Inferior parietal cortex (tissue), 1 donor: ENCODE data around the gene REXO4.
"Not testable (repeated sequence)": the region's sequence is repeated elsewhere in the genome, so short reads cannot be mapped to it uniquely, and the experiment has no call there.

Source experiments
- DNase-seq: peaks from one replicate; pipeline ENCODE4 v3.0.0-alpha.2; 2016; ENCODE audit errors: extremely low spot score

REXO4 gene

DNA sequence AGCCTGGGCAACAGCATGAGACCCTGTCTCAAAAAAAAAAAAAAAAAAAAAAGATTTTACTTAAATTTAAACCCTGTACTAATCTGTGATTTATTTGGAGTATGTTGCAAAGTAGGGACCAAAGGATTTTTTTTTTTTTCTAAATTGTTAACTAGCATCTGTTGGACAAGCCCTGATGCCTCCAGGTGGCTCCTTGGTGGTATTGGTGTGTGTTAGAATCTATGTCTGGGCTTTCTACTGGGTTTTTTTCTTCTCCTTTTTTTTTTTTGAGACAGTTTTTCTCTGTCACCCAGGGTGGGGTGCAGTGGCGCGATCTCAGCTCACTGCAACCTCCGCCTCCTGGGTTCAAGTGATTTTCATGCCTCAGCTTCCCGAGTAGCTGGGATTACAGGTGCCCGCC lies 34.1 kb upstream of the REXO4 start:
- DNase-seq, result not testable (repeated sequence)

DNA sequence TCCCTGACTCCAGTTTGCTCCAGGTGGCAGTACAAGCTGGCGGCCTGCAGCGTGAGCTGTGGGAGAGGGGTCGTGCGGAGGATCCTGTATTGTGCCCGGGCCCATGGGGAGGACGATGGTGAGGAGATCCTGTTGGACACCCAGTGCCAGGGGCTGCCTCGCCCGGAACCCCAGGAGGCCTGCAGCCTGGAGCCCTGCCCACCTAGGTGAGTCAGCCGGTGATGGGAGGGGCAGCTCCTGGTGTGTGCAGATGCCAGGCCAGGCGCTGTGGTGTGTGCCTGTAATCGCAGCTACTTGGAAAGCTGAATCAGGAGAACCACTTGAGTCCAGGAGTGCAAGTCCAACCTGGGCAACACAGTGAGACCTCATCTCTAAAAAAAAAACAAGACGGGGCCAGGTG lies 31.9 kb upstream of the REXO4 start:
- DNase-seq, result no peak

DNA sequence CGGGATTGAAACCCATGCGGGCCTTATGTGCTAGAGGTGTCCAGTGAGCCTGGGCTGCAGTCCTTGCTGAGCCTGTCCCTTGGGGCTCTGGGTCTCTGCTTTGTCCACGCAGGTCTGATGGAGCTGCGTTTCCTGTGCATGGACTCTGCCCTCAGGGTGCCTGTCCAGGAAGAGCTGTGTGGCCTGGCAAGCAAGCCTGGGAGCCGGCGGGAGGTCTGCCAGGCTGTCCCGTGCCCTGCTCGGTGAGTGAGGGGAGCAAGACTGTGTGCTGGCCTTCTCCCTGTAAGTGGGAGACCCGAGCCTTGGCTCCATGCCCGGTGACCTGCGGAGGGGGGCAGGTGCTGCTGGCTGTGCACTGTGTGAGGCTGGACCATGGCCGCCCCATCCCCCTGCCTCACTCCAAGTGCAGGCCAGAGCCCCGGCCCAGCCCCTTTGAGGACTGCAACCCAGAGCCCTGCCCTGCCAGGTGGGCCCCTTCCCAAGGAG lies 30.7 kb upstream of the REXO4 start:
- no peak for DNase-seq

DNA sequence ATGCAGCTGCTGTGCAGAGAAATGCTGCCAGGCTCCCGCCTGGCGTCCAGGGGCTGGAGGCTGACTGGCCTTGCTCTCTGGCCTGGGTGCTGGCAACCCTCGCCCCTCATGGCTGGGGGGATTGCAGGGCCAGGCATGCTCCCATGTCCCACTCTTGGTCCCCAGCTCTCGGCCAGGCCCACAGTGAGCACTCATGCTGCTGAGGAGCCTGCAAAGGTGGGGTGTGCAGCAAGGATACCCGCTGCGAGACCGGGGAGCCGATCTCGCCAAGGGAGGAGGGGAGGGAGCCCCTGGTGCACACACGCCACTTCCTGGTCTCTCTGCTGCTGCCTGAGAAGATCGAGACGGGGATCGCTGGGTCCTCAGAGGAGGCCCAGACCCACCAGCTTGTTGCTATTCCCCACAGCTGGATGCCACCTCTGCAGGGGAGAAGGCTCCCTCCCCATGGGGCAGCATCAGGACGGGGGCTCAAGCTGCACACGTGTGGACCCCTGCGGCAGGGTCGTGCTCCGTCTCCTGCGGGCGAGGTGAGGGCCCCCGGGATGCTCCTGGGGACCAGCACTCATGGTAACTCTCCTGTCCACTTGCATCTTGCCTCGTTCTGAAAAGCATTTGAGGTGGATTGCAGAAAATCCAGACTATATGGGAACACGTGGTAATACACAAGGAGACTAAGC lies 27.6 kb upstream of the REXO4 start:
- no peak for DNase-seq

DNA sequence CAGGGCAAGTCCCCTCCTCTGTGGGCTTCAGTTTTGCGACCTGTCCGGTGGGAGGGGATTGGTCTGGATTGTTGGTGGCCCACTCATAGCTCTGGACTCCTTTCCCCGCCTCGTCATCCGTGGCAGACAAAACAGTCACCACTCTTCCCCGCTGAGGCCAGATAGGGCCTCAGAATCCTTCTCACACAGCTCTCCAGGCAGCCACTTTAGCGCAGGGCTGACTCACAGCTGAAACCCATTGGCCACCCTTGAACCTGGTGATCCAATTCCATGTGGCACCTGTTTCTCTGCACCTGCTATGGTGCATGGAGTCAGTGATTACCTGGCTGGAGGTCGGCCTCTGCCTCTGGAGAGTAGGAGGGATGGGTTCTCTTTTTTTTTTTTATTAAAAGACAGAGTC lies 26.2 kb upstream of the REXO4 start:
- DNase-seq, result no peak

DNA sequence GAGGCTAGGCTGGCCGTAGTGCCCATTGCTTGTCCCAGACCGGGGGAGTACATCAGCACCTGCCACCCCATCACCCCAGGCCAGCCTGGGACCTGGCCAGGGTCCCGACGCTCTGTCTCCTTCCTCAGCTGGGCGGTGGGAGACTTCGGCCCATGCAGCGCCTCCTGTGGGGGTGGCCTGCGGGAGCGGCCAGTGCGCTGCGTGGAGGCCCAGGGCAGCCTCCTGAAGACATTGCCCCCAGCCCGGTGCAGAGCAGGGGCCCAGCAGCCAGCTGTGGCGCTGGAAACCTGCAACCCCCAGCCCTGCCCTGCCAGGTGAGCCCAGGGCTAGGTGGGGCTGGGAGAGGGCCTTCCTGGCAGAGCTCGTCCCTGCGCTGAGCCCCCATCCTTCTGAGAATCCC lies 25.4 kb upstream of the REXO4 start:
- DNase-seq, result no peak

DNA sequence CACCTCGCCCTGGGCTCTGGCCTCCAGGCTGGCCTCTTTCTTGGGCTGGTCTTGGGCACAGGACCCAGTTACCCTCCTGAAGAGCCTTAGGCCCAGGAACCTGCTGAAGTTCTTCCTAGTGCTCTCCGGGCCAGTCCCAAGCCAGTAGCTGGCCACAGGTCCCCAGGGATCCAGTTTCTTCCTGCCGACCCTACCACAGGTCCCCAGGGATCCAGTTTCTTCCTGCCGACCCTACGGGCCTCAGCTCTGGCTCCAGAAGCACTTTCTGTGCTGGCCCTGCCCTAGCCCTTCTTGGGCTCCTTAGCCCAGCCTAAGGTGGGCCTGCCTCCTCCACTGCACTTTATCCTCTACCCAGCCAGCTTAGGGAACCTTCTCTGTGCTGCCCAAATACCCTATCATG lies 23.8 kb upstream of the REXO4 start:
- DNase-seq, result no peak

DNA sequence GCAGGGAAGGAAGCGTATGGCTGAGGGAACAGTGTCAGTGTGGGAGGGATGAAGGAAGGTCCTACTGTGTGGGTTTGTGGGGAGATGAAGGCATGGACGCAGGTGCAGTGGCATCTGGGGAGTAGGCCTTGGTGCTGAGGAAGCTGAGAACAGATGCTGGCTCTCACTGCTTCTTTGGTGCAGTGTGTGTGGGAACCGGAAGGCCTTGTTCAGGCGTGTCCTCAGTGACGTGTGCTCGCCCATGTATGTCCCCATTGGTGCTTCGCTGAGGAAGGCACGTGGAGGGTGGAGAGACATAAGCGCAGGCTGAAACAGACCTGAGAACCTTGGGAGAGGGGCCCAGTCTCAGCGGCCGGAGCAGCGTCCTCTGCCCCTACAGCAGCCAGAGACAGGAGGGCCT lies 23.1 kb upstream of the REXO4 start:
- DNase-seq, result no peak

DNA sequence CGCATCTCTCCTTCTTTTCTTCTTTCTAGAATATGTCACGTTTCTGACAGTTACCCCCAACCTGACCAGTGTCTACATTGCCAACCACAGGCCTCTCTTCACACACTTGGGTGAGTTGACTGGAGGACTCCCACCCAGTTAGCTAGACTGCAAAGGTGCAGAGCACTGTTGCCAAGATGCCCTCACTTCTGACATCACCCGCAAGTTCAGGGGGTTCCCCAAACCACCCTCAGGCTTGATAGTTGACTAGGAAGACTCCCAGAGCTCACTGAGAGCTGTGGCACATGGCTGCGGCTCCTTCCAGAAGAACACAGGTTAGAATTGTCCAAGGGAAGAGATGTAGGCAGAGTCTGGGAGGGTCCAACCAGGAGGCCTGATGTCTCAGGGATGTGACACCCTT lies 21.5 kb upstream of the REXO4 start:
- no peak for DNase-seq

DNA sequence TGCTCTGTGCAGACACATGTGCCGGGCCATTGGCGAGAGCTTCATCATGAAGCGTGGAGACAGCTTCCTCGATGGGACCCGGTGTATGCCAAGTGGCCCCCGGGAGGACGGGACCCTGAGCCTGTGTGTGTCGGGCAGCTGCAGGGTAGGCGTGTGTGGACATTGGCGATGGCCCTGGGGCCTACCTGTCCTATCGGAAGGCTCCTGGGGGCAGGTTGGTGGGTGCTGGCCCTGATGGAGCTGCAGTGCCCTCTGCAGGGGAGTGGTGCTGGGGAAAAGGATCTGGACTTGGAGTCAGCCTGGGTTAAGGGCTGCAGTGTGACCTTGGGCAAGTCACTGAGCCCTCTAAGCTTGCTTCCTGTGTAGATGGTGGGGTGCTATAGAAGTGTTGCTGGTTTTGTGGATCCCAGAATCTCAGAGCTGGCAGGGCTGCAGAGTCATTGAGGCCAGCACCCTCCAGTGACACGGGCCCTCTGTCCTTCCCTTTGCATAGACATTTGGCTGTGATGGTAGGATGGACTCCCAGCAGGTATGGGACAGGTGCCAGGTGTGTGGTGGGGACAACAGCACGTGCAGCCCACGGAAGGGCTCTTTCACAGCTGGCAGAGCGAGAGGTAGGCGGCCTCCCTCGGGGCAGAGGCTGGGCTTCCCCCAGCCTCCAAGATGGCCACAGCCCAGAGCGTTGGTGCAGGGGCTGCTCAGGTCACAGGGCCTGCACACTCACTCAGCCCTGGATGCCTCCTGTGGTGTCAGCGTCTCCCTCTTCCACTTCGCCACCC lies 20.1 kb upstream of the REXO4 start:
- DNase-seq, result no peak

DNA sequence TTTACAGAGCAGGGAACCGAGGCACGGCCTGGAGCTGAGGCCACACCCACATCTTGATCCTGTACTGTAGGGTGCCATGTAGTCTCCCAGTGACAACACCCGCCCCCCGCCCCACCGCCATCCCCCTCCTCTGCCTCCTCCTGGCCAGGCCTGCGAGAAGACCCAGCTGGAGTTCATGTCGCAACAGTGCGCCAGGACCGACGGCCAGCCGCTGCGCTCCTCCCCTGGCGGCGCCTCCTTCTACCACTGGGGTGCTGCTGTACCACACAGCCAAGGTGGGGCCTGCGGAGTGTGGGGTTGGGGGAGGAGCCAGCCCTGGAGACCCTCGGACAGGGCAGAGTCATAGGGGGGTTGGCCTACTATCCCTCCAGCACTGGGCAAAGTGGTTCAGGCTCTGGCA lies 18.9 kb upstream of the REXO4 start:
- DNase-seq, result no peak

DNA sequence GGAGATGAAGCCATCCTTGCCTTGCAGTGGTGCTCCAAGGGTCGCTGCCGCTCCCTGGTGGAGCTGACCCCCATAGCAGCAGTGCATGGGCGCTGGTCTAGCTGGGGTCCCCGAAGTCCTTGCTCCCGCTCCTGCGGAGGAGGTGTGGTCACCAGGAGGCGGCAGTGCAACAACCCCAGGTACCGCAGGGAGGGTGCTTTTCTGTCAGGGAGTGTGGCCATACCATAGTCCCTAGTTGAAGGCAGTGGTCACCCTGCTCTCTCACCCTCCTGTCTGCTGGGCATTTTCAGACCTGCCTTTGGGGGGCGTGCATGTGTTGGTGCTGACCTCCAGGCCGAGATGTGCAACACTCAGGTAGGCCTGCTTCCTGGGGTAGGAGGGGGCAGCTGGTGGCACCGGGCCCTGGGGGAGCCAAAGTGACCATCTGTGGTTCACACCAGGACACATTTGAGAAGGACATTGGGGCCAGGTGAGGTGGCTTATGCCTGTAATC lies 15.6 kb upstream of the REXO4 start:
- no peak for DNase-seq

DNA sequence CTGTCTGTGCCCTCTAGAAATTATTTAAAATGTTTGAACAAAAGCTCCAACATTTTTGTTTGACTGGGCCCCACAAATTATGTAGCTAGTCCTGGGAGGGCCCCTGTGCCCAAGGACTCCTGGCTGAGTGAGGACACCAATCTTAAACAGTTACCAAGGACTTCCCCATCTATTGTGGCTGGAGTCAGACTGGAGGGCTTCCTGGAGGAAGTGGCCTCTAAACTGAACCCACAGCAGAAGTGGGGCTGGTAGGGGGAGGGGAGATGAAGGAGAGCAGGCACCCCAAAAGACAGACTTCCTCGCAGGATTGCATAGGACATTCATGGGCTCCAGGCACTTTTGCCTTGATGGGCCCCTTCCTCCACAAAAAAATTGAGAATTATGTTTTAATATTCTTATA lies 12.4 kb upstream of the REXO4 start:
- no peak for DNase-seq

DNA sequence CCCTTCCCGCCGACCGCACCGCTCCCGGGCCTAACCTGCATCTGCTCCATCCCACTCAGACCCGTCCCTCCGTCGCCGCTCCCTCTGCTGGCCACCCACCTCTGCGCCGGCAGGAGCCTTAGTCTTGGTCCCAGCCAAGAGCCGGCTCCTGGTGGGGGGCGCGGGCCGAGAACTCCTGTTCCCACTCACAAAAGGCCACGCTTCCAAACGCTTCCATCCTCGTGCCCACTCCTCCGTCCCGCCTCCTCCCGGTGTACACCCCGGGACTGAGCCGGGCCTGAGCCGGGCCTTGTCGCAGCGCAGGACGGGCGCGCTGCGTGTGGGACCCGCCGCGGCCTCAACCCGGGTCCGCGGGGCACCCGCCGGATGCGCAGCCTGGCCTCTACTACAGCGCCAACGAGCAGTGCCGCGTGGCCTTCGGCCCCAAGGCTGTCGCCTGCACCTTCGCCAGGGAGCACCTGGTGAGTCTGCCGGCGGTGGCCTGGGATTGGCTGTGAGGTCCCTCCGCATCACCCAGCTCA lies 11.9 kb upstream of the REXO4 start:
- no peak for DNase-seq

DNA sequence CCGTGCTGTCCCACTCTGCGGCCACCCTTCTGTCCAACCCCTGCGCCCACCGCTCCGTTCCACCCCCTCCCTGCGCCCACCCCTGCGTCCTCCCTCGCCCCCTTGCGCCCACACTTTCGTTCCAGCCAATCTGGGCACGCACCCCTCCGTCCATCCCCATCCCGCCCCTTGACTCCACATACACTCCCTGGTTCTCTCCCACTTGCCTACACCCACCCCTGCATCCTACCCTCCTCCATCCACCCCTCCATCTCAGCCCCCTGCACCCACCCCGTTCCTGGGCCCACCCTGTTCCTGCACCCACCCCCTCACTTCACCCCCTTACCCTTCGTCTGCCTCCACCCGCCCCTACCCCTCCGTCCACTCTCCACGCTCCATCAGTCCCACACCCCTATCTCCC lies 11.4 kb upstream of the REXO4 start:
- no peak for DNase-seq

DNA sequence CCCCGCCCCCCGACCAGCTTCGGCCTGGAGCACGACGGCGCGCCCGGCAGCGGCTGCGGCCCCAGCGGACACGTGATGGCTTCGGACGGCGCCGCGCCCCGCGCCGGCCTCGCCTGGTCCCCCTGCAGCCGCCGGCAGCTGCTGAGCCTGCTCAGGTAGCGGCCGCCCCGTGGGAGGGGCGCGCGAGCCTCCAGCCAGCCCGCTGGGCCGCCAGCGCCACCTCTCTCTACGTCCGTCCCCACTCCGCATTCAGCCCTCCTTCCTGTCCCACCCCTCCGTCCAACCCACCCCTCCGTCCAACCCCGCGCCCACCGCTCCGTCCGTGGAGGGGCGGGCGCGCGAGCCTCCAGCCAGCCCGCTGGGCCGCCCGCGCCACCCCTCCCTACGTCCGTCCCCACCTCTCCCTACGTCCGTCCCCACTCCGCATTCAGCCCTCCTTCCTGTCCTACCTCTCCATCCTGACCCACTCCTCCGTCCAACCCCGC lies 10.8 kb upstream of the REXO4 start:
- no peak for DNase-seq

DNA sequence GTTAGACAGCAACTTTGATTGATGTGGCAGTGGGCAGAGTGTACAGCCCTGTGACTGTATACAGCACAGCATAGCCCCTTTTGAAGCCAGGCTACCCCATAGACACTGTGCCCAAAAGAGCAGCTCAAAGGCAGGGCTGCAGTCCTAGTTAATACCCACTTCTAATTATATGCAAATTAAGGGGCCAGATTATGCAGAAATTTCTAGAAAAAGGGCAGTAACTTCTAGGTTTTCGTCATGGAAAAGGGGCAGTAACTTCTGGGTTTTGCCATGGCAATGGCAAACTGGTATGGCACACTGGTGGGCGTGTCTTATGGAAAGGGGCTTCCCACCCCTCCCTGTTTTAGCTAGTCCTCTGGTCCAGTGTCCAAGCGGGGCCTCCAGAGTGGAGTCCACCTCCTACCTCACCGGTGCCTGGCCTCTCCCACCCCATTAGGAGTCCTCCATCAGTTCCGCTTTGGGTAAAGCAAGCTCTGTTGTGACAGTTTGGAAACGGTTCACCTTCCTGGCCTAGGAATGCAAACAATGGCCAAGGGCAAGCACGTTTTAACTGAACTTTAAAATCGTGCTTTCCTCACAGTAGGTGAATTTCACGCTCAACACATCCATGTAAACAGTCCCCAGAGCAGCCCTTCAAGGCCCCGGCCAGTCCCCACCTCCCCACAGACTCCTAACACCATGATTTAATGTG lies 10.0 kb upstream of the REXO4 start:
- DNase-seq, result no peak

DNA sequence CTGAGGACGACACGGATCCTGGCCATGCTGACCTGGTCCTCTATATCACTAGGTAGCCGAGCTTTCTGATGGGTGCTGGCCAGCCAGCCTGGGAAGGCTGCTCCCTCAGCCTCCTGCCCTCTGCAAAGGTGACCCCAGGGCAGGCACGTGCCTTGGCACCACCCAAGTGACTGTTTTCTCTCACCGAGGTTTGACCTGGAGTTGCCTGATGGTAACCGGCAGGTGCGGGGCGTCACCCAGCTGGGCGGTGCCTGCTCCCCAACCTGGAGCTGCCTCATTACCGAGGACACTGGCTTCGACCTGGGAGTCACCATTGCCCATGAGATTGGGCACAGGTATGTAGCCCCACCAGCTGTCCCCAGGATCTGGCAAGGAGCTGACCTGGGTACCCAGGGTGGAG lies 8.2 kb upstream of the REXO4 start:
- DNase-seq, result no peak

DNA sequence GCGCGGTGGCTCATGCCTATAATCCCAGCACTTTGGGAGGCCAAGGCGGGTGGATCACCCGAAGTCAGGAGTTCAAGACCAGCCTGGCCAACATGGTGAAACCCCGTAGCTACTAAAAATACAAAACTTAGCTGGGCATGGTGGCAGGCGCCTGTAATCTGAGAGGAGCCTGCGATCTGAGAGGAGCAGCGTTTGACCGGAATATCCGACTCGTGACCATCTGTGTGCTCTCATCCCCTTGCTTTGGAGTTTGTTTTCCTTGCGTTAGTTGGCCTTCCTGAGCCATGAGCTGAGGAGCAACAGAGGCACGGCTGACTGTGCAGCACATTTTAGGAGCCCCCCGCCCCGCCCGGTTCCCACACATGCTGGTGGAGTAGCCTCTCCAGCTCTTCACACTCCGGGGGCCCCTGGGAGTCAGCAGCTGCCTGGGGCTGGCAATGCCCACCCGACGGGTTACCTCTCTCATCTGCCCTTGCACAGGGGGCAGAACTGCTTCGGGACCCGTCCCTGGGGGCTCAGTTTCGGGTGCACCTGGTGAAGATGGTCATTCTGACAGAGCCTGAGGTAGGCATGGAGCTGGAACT lies 7.3 kb upstream of the REXO4 start:
- DNase-seq, result no peak

DNA sequence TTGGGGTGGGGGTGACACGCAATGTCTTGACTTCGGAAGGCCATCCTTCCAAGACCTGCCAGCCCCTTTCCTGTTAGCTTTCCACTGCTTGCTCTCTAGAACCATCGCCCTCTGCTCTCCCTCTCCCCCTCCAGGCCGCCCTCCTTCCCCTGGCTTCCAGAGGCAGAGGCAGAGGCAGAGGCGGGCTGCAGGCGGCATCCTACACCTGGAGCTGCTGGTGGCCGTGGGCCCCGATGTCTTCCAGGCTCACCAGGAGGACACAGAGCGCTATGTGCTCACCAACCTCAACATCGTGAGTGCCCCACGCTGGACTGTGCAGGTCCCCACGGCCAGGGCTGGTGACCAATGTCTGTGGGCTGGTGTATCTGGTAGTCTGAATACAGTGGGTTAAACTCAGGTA lies 6.4 kb upstream of the REXO4 start:
- DNase-seq, result no peak

DNA sequence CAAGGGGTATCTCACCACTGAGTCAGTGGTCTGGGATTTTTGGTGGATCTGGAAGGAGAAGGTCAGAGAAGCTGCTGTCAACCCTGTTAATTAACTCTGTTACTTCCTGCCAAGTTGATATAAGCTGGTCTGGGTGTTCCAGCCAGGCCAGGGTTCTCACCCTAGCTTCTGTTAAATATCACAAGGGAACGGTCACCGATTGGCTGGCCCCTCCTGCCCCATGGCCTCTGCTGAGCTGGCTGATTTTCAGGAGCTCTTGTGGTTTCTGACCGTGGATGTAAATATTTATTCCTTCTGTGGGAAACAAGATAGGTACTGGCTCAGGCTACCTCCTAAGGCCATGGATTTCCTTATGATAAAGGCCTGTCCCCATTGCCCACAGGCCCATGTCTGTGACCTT lies 5.4 kb upstream of the REXO4 start:
- DNase-seq, result no peak
